Astrocyte of the spinal cord (primary cell): ENCODE measurements around the gene RNF11.

Experiments used
- DNase-seq: peaks from one replicate; pipeline ENCODE4 v3.0.0; 2011; ENCODE audit warnings: low read depth, low spot score
- H3K4me3 ChIP-seq: 2 replicates; pipeline ENCODE4 v1.5.1; 2011; ENCODE audit warnings: low read depth, mild to moderate bottlenecking, low read length, moderate library complexity
- CTCF ChIP-seq: IDR thresholded peaks from 2 replicates; pipeline ENCODE4 v1.5.1; 2012; ENCODE audit warnings: low read depth, mild to moderate bottlenecking, low read length, inconsistent platforms
- in situ Hi-C: cut with HindIII; loops from 2 replicates; pipeline ENCODE4 v1.10.0; 2017; ENCODE audit warnings: low sequenced_read_pairs

RNF11 gene

DNA sequence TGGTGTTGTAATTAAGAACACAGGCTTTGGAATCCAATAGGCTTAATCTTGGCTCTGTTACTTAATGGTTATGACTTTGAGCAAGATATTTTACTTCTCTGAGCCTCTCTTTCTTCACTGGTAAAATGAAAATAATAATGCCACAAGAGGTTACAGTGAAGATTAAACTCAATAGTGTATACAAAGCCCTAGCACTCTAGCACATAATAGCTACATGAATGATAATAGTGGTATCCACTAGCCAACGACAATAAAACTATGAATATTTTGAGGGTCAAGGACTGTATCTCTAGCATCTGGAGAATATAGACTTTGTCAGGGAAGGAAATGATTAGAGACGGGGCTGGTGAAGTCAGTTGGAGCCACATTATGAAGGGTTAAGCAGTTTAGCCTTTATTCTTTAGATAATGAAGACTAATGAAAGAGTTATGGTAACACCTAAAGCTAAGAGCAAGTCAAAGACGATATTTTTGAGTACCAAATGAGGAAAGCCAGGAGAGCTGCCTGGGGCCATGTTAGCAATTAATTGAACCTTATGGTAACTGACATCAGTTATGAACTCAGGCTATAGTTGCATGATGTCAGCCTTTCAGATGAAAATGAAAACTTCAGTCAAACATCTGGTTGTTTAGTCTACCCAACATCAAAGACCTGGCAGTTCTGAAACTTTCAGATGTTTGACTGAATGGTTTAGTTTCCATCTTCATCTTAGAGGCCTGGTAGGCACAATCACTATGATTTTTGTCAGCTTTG, 32.8 kb upstream of the RNF11 start:
- no peak overlapping the region for H3K4me3 ChIP-seq
- TF ChIP-seq CTCF = no peak
- in situ Hi-C loops = no loop called here
- no peak for DNase-seq

DNA sequence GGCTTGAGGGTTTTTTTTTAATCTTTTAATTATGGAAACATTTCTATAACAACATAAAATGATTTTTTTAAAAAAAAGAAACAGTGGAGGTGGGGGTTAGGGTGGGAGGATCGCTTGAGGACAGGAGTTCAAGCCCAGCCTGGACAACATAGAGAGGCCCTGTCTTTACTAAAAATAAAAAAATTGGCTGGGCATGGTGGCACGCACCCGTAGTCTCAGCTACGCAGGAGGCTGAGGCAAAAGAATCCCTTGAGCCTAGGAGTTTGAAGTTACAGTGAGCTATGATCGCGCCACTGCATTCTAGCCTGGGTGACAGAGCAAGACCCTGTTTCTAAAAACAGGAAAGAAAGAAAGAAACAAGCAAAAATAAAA, 32.2 kb upstream of the RNF11 start:
- no peak for TF ChIP-seq CTCF
- no peak overlapping the region for H3K4me3 ChIP-seq
- in situ Hi-C loops = no loop called here
- DNase-seq = no peak

DNA sequence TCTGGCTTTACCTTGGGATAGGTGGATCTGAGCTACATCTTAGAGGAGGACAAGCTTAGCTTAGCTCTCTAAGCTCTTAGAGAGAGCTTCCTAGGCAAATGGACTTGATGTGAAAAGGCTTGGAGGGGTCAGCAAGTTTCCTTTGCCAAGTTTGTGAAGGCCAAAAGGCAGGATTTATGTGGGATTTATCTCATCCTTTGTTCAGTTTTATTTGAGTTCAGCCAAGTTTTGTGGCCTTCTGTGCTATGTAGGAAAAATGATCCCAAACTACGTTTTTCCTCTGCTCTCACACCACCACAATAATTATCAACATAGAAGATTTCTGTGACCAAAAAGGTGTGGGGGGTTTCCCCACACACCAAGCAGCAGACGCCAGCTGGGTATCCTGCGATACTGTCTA, 26.0 kb upstream of the RNF11 start:
- no peak overlapping the region for H3K4me3 ChIP-seq
- no peak for TF ChIP-seq CTCF
- no peak for DNase-seq
- in situ Hi-C loops = no loop called here

DNA sequence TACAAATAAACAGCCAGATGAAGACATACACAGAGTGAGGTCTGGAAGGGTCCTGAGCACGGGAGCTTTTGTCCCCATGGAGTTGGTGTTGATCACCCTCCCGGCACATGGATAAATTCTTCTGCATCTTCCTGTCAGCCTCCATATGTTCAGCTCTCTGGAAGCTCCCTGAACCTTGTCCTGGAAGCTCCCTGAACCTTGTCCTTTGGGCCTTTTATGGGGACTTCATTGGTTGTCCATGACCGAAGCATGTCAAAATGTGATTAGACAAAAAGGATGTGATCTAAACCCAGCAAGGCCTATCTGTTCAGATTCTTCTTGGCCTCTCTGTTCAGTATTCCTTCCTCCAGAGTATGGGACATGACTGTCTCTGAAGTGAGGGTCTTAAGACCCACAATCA, 25.4 kb upstream of the RNF11 start:
- H3K4me3 ChIP-seq = no peak overlapping the region
- in situ Hi-C loops = no loop called here
- DNase-seq = no peak
- no peak for TF ChIP-seq CTCF

DNA sequence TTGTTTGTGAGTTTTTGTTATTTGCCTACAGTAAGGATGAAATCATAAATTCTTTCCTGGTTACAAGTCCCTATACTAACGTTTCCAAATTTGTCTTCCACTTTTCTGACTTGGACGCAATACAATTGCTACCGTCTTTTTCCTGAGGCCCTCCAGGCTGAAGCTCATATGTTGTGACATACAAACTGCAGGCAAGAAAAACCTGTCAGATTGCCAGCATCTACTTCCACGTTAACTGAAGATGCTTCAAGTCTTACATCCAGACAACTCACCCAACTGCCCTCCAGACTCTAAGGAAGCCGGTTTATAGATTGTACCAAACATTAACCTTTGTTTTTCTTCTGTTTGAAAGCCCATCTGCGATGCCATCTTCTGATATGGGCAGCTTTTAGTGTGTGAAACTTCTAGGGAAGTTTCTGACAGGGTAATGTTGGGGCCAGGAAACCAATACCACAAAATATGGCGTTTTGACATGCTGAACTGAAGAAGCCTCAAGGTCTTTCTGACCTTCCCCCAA, 21.4 kb upstream of the RNF11 start:
- H3K4me3 ChIP-seq = no peak overlapping the region
- DNase-seq = peak; percentile 13
- in situ Hi-C loops = no loop called here
- TF ChIP-seq CTCF = no peak

GRCh38 chr1:51215169-51215568, 20.9 kb upstream of the RNF11 start:
- no peak for DNase-seq
- no peak overlapping the region for H3K4me3 ChIP-seq
- no peak for TF ChIP-seq CTCF
- in situ Hi-C loops = no loop called here
